GM19455 (cell line): ENCODE results near the gene TRIB2.
"Not testable (repeated sequence)": the region's sequence is repeated elsewhere in the genome, so short reads cannot be mapped to it uniquely, and the experiment has no call there.

Experiments
- ATAC-seq: cut with Tn5 transposase; IDR thresholded peaks from one replicate; pipeline ENCODE4 v1.9.1; 2021; ENCODE audit not compliant: unreplicated experiment

Gene TRIB2

DNA sequence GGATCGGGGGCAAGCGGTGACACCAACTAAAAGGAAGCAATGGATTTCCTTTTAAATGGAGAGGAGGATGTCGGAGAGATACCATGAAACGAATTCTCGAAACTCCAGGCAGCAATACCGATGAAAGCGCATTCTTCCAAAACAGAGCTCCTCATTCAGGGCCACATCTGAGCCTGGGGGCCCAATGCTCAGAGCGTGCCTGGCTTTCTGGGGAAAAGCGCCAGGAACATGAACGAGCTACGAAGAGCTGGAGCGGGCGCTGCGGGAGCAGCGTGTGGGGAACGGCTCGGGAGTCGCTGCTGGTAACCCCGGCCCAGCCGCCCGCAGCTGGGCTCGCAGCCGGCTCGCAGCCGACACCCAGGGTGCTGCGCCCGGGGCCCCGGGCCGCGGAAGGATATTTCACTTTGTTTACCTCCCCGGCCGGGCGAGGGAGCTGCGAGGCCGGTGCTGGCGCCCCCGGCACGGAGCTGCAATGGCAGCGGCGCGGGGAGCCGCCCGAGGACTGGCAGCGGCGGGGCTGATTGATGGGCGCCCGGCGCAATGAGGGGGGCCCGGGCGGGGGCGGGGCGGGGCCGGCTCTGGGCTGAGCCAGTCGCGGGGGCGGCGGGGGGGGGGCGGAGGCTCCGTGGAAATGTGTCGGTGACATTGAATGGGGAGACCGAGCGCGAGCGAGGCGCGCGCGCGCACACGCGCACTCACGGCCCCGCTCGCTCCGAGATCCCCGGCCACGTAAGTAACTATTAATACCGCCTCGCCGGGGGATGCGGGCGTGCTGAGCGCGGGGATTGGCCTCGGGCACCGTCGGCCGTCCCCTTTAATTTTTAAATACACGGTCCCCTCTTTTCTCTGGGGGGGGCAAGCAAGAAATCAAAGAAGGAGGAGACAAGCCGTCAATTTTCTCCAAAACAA lies at the start of gene TRIB2:
Gene TRIB2 (plus strand): TSS at position 655 of the 909 bp plus-strand sequence. CDS start 1,372 bp downstream, outside the sequence.
- ATAC-seq, result peak; percentile 63

DNA sequence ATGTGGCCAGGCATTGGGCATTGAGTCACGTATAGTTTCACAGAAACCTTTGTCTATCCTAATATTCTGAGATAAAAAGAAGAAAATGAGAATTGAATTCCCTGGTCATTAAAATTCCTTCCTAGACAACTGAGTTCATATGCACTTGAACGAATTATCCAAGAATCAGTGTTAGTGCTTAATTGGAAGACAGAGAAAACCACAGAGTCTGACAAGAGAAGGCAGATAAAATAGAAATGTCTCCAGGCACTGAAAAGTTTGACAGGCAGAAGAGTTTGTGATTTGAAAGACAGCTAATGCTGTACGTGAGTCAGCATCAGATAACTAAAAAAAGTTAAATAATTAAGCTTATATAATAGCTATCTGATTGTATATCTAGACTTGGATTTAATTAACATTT lies 47.7 kb upstream of the TRIB2 start:
- no peak for ATAC-seq

DNA sequence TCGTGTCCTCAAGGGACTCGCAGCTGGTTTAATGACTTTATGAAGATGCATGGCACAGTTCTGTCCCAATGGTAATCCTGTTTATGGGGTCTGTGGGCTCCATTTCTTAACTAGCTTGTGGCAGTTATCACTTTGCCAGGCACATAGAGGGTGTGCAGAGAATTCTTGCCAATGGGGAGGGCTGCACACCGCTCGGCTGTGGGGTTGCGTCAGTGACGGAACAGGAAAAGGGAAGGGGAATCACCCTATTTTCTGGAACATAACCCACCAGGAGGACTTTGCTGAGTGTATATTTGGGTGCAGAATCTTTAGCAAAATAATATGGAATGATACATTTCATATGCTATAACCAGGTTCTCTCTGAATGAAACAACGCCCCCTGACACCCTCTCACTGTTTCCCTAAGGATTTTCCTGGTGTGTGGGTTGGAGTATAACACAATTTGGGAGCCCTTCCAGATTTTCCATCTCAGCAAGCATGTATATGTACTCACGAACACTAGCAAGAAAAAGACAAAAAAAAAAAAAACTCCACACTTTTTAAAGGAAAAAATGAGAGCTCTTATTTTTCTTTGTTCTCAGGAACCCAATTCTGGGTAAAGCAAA lies 43.9 kb upstream of the TRIB2 start:
- no peak for ATAC-seq

DNA sequence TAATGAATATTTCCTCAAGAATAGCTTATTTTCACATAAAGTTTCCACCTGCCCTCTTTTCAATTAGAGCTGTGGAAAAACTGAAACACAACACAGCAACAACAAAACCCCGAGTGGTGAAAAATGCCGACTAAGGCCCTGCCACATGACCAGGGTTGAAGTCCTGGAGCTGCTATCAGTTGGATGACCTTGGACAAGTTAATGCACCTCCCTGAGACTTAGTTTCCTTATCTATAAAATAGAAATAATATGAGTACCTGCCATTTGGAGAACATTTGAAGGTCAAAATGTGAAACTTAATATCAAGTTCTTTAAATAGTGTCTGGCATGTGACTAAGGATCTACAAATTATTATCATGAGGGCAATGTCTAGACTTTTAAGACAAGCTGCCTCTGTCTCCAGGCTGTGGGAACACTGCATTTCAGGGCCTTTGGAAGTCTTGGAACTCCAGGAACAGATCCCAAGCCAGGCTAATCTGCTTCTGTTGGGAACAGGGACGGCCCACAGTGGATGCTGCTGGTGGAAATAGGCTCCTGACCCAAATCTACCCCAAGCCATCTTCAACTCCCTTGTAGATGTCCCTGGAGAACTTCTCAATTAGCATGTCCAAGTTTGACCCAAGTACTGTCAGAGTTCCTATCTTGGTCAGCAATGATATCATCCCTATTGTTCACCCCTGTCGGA lies 42.0 kb upstream of the TRIB2 start:
- no peak for ATAC-seq

DNA sequence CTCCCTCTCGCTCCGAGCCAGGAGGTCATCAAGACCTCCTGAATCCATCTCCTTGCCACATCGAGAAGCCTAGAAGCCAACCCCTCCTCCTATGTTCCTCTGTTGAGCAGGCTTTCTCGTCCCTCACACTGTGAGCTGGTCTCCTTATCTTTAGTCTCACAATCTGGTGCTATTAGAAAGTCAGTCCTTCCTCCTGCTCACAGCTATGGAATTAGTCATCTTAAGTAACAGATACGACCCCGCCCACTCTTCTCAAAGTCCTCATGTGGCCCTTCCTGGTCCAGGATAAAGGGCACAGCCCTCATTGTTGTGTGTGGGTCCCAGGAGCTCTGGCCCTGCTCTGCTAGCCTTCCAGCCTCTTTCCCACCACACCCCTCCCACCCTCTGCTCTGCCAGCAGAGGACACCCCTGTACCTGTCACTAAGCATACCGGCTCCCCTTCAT lies 41.4 kb upstream of the TRIB2 start:
- no peak for ATAC-seq

DNA sequence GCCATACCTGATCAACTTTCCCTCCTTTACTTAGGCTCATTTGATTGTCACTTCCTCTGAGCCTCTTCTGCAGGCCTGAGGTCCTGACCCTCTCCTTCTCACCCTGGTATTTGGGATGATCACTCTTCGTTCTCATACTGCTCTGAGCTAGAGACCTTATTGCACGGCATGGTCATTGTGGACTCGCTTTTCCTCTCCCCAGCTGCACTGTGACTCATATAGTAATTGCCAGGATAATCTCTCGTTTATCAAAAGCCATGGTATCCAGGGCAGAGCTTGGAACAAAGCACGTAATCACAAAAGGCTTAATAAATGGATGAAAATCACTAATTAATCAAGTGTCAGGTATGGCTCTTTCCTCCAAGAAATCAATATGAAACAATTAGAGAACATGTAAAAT lies 40.9 kb upstream of the TRIB2 start:
- ATAC-seq, result no peak

DNA sequence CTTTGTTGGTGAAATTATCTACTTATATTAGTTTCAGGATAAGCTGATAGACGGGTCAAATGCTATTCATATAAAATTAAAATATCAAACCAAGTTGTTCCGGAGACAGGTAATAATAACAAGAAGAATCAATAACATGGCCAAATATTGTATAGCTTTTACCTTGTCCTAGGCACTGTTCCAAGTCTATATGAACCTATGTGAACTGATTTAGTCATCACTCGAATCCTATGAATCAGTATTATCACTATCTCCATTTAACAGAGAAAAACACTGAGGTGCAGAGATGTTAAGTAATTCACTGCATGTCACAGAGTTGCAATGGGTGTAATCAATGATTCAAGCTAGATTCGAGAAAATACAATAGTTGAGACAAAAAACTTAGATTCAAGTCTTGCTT lies 40.0 kb upstream of the TRIB2 start:
- no peak for ATAC-seq

DNA sequence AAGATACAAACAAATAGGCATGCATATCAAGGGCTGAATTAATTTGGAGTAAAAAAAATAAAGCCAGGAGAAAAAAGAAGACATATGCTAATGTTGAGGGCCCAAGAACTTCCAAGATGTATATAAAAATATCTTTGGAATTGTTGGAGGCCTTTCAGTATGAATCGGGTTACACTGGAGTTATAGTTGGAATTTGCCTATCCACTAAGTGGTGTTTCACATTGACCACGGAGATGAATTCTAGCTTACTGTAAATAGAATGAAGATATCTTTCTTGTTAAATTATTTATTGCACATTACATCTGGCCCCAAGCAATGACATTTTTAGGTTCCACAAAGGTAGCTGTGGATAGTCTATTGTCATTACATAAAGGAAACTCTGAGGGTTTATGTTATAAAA lies 38.5 kb upstream of the TRIB2 start:
- ATAC-seq, result no peak

DNA sequence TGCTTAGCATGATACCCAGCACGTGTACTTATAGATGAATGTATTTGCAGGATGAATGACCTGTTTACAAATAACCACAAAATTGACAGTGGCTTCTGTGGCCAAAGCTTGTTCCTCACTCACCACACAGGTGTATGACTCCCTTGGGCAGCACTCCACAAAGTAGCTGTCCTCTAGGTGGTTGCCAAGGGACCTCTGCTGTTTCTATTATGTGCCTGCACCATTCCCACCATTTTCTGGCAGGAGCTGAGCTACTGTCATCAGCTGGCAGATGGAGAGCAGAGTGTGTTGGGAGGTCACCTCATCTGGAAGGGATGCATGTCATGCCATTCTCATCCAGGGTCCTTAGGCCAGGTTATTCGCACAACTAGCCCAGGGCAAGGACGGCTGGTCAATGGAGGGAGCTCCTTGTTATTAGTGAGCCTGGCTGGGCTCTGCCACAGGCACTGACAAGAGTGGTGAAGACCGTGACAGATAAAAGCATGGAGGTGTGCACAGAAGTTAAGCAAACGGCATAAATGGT lies 37.1 kb upstream of the TRIB2 start:
- no peak for ATAC-seq

DNA sequence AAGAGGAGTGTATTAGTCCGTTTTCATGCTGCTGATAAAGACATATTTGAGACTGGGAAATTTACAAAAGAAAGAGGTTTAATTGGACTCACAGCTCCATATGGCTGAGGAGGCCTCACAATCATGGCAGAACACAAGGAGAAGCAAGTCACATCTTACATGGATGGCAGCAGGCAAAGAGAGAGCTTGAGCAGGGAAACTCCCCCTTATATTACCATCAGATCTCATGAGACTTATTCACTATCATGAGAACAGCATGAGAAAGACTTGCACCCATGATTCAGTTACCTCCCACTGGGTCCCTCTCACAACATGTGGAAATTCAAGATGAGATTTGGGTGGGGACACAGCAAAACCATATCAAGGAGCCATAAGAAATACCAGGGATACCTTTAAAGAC lies 36.6 kb upstream of the TRIB2 start:
- not testable (repeated sequence) for ATAC-seq

DNA sequence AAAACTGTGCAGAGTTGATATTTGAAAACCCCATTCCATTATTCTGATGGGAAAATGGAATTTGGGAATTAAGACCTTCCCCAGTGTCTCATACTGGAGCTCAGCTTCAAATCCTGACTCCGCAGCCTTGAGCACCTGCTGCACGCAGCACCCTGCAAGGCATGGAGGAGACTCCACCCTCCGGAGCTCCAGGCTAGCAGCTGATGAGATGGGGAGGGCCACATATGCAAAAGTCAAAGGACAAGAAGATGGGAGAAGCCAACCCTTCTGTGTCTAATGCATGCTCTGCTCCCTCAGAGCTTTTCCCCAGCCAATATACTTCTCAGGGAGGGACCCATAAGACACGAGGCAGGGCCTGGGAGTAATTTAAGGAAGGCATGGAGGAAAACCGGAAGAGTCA lies 34.7 kb upstream of the TRIB2 start:
- no peak for ATAC-seq

DNA sequence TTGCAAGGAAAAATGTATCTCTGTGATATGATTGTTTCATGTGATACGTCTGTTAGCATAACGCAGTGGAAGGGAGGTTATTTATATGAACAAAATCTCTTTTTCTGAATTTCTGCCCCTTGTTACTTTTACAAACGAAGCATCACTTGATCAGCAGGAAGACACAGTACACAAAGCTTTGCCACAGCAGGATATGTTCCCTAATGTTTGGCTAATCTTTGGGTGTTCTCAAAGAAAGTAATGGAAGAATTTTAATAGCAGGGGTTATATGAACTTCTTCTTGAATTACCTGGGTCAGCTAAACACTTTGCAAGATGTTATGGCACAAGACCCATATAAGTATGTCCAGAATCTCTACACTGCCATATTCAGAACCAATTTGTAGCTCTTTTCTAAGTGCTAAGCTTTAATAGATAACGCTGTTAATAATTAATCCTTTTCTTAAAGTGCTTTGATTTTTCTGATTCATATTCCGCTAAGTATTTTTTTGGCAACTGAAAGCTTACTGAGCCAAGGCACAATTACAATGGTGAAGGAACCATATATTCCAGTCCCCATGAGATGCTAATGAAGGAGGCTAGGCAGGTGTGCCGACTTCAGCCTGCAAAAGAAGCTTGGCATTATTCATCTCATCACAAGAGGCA lies 33.2 kb upstream of the TRIB2 start:
- no peak for ATAC-seq

DNA sequence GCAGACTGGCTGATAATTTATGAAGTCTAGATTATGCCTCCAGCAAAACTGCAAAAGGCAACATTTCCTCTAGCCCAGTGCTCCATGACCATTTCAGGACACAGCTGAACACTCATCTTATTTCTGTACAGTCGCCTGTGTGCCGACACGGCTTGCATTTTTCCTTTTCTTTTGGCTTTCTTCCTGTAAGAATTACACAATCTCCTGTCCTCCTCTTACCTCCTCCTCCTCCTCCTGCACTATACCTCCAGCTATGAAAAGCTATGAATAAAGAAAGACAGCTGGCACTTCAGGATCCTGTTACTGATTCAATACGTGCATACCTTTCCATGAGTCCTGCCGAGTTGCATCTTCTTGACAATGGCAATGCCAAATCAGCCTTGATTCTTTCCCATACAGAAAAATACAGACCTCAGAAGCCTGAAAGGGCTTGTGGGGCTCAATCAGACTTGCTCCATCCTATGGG lies 32.2 kb upstream of the TRIB2 start:
- ATAC-seq, result no peak

DNA sequence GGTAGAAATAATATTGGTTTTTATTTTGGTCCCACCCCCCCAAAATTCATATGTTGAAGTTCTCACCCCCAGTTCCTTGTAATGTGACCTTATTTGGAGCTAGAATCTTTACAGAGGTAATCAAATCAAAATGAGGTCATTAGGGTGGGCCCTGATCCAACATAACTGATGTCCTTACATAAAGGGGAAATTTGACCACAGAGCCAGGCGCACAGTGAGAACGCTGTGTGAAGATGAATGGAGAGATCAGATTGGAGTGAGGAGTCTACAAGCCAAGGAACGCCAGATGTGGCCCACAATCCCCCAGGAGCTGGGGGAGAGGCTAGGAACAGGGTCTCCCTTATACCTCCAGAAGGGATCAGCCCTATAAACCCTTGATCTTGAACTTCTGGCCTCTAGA lies 31.6 kb upstream of the TRIB2 start:
- no peak for ATAC-seq

DNA sequence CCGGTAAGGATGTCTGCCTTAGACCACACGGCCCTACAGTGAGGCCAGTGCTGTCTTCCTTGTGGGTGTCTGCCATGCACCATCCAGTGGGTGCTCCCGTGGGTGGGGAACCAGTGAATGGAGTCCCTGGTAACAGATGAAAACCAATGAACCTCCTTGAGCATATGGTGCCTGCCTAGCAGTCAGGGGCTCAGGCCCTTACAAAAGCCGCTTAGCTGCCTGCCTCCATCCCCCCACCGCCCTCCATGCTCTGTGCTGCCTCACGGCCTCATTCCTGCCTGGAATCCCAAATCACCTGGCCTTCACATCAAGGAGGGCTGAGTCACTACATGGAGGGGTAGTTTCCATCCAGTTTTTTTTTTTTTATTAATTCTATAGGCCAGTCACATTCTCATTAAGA lies 30.8 kb upstream of the TRIB2 start:
- no peak for ATAC-seq

DNA sequence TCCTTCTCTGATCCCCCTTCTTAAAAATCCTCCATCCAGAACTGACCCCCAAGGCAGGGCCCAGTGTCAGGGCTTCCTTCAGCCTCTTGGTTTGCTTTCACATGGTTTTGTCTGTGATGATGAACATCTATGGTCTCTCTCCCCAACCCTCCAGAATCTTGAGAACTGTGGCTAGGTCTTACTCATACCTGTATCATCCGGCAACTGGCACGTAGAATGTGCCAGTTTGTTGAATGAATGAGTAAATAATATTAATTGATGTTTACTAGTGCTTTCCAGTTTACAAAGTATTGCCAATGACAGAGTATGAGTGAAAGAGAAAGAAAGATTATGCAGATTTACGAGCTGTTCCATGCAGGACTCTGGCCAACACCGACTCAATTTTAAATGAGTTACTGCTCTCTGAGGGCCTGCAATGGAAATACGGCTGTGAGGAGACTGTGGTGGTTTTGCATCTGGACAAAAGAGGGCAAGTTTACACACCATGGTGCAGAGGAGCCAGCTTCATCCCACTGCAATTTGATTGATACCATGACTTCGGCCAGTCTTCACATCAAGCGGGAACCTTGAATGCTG lies 29.9 kb upstream of the TRIB2 start:
- no peak for ATAC-seq

DNA sequence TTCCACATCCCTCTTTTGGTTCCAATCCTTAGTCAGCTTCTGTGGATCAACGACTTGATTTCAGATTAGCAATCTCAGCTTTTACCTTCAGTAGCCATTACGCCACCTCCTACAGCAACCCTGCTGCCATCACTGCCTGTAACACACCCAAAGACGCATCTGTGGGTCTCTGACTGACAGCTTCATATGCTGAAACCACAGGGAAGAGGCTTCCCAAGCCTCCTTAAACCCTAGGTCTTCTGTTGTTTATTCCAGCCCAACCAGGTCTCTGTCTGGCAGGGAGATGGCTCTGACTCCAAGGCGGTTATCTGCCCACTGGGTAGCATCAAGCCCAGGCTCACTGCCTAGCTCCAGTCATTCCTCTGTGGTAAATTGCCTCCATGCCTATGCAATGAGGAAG lies 28.6 kb upstream of the TRIB2 start:
- no peak for ATAC-seq

DNA sequence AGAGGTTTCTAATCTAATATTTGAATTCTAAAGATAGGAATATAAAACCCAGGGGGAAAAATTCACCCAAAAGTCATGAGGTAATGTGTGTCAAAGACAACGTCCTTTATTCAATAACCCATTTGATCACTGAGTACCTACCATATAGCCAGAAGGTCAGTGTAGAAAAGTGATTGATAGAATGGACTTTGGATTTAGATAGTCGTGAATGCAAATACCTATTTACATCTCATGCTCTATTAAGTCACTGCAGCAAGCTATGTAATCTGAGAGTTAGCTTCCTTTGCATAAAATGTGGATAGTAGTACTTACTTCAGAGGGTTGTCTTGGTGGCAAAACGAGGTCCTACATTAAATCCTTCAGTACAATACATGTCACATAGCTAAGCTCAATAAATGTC lies 27.8 kb upstream of the TRIB2 start:
- no peak for ATAC-seq

DNA sequence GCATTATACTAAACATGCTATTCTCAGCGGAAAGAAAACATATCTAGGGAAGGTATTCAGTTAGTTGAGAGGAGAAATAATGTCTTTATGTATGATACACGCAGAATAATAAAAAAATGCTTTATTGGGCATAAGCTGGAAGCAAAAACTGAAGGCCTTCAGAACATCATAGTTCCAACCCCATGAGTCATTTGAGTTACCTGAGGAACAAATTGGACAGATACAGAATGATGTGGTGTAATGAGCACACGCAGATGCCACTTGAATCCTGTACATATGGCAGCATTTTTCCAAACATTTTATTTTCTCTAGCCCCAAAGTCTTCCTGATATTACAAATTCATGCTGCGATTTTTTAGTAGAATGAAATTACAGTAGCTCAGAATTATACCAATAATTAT lies 23.2 kb upstream of the TRIB2 start:
- ATAC-seq, result no peak

DNA sequence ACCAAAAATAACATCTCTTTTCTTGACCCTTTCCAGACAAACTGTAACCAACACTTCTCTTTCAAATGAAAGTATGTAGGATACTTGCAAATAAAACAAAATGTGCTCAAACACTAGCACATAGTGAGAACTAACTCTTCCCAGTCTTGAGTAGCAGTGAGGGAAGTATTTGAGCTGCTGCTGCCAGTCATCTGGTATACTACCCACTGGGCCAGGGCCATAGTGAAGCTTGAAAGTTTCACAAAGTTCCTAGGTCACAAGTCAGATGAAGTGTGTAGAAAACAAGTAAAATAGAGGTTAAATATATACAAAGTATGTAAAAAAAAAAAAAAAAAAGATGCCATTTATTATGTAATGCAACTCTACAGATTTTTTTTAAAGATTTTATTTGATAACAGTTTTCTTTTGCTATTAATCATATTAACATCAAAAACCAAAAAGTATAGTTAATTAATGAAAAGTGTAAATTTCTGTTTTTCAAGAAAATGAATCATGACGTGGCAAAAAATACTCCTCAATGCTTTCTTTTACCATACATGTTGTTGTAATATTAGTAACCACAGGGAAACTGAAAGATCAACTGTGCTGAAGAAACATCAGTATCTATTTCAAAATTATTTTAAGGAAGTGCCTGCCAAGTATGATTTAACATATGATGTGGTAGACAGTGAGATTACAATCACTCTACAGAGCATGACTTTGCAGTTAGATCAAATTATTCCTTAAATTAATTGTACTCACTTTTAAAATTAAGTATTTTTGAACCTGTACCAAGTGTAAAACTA lies 21.6 kb upstream of the TRIB2 start:
- ATAC-seq, result peak; percentile 64
